HG03571 (cell line): ENCODE results near the gene ADPRHL1.
"Not testable (repeated sequence)": the region's sequence is repeated elsewhere in the genome, so short reads cannot be mapped to it uniquely, and the experiment has no call there.

Experiments used
- ATAC-seq: cut with Tn5 transposase; IDR thresholded peaks from one replicate; pipeline ENCODE4 v1.9.1; 2021; ENCODE audit not compliant: unreplicated experiment

The ADPRHL1 gene

DNA sequence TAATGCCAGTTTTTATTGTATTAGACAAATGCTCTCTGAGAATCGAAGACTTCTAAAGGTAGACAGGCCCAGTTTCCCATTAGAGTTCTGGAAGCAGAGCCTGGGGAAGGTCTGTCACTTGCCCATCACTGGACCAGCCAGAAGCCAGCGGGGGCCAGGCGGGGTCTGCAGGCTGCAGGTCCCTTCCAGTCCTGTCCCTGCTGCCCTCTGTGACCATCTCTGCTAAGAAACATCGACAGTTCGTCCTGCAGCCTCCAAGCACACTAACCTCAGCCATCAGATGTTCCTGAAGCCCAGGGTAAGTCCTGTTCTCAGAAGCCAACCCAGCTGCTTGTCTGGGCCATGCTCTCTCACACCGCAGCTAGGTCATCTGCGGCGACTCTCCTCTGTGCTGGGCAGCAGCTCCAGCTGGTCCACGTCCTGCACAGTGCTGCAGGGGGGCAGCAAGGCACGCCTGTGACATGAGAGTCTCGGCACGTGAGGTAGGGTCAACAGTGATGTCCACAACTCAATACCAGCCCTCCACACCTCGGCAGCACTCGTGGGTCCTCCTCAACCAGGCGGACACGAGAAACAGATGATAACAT lies 2.9 kb upstream of the ADPRHL1 start:
- no peak for ATAC-seq

DNA sequence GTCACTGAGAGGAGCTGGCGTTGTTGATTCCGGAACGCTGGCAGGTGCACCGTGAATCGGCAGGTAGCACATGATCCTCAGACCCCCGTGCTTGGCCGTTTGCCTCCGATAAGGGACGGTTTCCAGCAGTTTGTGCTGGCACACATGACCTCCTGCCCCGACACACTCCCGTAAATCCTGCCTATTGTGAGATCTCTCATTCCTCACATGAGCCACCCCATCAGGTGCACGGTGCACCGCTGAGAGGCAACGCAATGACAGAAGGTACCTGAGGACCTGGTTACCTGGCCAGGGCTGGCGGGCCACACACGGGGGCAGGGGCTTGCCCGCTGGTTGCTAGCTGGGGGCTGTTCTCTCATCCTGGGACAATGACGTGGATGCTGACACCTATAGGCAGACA lies 2.1 kb upstream of the ADPRHL1 start:
- ATAC-seq, result no peak

DNA sequence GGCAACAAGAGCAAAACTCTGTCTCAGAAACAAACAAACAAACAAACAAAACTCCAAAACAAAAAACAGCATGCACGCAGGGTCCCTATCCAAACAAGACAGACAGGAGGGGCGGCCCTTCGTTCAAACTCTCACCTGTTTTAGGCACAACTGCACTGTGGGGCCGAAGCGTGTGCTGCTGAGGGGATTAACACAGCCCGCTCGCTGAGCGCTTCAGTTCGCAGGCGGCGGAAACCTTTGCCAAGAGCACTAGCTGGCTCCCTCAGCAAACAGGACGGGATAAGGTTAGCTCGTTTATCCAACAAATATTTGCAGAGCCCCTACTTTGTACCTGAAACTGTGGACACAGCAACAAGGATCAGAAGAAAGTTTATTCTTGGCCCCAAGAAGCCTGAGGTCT lies 1.6 kb upstream of the ADPRHL1 start:
- no peak for ATAC-seq

DNA sequence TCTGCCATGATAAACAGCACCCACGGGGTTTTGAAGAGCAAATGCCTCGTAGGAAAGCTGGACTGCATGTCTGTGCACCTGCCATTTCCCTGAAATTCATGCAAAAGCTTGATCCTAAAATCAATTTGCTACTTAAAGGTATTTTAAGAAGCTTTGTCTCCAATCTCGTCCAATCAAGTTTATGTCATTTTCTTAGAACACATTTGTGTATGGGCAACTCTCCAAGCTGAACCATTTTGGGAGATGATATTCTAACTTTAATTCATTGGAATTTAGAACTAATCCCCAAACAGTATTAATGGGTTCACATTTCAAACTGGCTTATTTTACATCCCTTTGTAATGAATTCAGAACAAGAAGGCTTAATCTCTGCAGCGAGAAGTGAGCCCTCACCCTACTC lies 822 bp downstream of the ADPRHL1 start:
- no peak for ATAC-seq

DNA sequence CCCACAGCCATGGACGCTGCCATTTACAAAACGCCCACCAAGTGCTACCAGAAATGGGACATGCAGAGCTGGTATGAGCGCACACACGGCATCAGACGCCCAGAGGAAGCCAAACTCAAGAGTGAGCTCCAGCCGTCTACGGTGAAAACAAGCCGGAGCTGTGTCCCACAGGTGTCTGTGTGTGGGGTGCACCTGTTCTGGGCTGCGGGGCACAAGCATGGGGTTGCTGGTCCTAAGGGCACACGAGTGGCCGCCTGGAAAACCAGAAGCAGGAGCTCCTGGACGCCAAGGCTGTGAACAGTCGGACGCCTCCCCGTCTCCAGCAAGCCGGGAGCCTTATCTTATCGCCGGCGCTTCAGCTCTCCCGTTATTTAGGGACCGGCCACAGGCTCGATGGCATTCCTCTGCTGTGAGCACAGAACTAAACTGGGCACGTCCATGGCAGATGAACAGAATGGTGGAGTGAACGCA lies 1.3 kb downstream of the ADPRHL1 start:
- ATAC-seq, result no peak

DNA sequence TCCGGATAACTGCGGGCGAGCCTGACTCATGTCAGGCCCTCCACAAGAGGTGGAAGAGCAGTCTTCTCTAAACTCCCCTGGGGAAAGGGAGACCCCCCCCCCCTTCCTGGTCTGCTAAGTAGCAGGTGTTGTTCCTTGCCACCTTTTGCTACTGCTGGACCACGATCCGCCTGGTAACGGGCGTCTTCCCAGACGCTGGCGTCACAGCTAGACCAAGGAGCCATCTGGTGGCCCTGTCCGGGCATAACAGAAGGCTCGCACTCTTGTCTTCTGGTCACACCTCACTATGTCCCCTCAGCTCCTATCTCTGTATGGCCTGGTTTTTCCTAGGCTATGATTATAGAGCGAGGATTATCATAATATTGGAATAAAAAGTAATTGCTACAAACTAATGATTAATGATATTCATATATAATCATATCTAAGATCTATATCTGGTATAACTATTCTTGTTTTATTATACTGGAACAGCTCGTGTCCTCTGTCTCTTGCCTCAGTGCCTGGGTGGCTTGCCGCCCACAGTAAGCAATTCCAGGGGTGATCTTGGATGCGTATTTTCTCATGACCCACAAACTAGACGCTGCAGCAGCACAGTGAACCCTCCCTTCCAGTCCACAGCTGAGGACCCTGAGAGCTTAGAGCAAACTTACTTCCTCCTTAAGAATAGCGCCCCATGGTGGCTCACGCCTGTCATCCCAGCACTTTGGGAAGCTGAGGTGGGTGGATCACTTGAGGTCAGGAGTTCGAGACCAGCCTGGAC lies 2.2 kb downstream of the ADPRHL1 start:
- not testable (repeated sequence) for ATAC-seq

DNA sequence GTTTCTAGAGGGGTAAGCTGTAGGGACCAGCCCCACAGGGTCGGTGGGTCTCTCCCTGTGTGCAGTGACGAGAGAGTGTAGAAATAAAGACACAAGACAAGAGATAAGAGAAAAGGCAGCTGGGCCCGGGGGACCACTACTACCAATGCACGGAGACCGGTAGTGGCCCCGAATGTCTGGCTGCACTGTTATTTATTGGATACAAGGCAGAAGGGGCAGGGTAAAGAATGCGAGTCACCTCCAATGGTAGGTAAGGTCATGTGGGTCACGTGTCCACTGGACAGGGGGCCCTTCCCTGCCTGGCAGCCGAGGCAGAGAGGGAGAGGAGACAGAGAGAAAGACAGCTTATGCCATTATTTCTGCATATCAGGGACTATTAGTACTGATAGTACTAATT lies 2.9 kb downstream of the ADPRHL1 start:
- not testable (repeated sequence) for ATAC-seq

DNA sequence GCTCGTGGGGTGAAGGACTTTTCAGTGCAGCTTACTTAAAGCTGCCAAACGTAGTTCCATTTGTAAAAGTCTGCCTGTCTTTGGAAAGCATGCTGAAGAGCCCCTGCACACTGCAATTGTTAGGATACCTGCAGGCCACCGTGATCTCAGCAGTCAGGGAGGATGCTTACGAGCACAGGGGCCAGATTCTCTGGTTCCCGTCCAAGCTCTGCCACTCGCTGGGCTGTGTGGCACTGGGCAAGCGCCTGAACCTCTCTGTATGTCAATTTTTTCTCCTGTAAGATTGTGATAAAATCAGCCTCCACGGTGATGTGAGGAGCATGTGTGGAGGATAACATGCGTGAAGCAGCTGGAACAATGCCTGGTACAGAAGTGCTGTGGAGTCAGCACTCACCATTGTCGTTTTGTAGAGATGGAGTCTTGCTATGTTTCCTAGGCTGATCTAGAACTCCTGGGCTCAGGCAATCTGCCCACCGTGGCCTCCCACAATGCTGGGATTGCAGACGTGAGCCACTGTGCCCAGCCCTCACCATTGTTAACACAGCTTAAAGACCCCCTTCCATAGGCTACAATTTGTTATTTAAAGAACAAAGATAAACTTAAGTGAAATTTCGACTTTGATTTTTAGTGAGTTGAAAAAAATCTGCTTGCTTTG lies 3.5 kb downstream of the ADPRHL1 start:
- no peak for ATAC-seq

DNA sequence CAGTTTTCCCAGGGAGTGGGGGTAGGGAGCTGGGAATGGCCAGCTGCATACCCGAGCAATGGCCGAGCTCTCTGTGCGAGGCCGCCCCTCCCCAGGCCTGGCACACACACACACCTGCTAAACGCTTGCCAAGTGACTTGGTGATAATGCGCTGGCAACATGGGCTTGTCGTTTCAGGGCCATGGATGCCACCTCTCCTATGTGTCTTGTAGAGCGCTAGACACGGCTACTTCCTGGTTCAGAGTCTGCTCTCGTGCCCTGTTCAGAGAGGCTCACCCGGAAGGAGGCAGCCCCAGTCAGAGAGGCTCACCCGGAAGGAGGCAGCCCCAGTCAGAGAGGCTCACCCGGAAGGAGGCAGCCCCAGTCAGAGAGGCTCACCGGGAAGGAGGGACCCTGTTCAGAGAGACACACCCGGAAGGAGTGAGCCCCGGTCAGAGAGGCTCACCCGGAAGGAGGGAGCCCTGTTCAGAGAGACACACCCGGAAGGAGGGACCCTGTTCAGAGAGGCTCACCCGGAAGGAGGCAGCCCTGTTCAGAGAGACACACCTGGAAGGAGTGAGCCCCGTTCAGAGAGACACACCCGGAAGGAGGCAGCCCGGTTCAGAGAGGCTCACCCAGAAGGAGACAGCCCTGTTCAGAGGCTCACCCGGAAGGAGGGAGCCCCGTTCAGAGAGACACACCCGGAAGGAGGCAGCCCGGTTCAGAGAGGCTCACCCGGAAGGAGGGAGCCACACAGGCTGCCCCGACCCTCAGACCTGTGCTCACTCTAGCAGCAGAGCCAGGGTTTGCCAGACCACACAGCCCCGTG lies 4.2 kb downstream of the ADPRHL1 start:
- no peak for ATAC-seq

DNA sequence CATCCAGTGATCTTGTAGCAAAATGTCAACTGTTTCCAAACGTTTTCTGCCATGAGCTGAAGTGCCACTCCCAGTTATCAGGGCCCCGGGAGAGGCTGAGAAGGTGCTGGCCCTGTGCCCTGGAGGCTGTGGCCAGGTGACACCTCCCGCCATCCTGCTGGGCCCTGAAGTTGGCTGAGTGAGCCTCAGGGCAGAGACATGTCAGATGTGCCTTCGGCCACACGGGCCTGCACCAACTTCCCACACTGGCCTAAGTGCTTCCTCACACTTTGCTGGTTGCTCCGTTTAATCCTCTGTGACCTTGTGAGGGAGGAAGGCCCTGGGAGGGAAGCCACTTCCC lies 4.8 kb downstream of the ADPRHL1 start:
- no peak for ATAC-seq

DNA sequence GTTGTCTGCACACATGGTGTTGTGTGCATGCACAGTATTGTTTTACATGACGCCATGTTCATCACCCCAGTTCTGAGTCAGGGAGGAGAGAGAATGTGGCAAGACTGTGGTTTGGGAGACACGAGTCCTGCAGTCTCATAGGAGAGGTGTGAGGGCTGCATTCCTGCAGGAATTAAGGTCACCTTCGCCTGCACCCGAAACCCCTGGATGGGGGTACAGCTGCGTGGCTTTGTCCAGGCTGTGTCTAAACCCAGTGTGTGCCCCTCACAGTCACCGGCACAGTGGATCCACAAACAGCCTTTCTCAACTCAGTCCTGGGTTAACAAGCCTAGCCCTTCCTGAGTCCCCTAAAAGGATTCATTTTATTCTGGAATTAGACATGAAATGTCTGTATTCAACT lies 5.7 kb downstream of the ADPRHL1 start:
- no peak for ATAC-seq

DNA sequence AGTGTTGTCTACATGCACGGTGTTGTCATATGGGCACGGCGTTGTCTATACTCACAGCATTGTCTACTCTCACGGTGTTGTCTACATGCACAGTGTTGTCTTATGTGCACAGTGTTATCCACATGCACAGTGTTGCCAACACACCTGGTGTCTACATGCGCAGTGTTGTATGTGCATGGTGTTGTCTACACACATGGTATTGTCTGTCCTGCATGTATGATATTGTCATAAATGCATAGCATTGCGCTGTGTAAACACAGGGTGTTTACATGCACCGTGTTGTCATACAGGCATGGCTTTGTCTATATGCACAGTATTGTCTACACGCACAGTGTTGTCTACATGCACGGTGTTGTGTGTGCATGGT lies 6.8 kb downstream of the ADPRHL1 start:
- ATAC-seq, result no peak

DNA sequence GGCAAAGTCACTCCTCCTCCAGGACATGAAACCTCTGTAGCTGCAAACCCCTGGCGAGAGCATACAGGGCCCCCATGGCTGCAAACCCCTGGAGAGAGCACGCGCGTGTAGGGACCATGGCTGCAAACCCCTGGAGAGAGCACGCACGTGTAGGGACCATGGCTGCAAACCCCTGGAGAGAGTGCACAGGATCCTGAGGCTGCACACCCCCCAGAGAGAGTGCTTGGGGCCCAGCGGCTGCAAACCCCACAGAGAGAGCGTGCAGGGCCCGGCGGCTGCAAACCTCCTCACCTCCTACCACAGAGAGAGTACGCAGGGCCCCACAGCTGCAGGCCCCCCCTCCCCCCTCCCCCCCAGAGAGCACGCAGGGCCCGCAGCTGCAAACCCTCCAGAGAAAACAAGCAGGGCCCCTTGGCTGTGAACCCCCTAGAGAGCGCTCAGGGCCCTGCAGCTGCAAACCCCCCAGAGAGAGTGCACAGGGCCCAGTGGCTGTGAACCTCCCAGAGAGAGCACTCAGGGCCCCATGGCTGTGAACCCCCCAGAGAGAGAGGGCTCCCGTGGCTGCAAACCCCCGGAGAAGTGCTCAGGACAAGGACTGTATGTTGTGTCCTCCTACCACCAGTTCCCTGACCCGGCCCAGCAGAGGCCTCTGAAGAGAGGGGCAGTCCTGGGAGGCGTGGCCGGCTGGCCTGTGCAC lies 7.3 kb downstream of the ADPRHL1 start:
- no peak for ATAC-seq

DNA sequence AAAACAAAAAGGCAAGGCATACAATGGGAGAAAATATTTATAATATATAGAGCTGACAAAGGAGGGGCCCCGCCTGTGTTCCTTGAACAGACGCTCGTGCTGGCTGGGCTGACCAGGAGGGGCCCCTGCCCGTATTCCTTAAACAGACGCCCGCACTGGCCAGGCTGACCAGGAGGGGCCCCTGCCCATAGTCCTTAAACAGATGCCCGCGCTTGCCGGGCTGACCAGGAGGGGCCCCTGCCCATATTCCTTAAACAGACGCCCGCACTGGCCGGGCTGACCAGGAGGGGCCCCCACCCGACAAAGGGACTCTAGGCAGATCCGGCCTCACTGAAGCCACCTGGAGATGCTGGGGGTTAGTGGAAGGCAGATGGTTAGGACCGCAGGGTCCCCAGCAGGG lies 9.3 kb downstream of the ADPRHL1 start:
- no peak for ATAC-seq

DNA sequence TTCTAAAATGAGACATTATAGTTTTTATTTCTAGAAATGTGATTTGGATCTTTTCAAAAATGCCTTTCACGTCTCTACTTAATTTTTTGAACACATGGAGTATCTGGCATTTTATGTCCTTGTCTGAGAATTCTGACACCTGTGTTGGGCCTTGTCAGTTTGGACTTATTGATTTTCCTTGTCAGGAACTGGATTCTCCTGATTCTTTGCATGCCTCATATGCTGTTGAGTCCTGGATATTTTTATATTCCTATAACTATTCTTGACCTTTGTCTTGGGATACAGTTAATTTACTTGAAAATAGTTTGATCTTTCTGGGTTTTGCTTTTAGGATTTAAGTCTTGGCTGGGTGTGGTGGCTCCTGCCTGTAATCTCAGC lies 10.3 kb downstream of the ADPRHL1 start:
- no peak for ATAC-seq

DNA sequence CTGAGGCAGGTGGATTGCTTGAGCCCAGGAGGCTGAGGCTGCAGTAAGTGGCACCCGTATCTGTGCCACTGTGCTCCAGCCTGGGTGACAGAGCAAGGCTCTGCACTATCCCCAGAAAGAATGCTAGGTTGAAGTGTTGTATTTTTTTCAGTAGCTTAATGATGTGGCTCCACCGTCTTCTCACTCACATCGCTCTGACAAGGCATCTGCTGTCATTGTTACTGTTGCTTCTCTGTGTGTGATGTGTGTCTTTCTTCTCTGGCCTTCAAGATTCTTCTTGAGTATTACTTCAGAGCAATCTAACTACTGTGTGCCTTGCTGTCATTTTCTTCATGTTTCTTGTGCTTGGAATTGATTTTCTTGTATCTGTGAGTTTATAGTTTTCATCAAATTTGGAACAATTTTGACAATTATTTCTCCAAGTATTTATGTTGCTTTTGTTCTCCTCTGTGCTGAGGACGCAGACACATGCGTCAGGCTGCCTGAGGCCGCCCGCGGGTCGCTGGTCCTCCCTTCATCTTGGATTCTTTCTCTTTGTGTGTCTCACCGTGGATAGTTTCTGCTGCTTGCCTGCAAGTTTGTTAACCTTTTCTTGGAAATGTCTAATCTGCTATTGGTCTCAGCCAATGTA lies 10.8 kb downstream of the ADPRHL1 start:
- ATAC-seq, result no peak

DNA sequence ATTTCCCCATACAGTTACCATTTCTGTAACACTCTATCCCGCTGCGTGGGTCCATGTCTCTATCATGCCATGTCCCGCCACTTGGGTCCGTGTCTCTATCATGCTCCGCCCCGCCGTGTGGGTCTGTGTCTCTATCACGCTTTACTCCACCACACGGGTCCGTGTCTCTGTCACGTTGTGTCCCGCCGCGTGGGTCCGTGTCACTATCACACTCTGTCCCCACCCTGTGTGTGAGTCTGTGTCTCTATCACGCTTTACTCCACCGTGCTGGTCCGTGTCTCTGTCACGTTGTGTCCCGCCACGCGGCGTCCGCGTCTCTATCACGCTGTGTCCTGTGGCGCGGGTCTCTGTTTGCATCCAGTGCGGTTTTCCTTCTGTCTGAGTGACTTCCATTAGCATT lies 11.6 kb downstream of the ADPRHL1 start:
- ATAC-seq, result no peak

DNA sequence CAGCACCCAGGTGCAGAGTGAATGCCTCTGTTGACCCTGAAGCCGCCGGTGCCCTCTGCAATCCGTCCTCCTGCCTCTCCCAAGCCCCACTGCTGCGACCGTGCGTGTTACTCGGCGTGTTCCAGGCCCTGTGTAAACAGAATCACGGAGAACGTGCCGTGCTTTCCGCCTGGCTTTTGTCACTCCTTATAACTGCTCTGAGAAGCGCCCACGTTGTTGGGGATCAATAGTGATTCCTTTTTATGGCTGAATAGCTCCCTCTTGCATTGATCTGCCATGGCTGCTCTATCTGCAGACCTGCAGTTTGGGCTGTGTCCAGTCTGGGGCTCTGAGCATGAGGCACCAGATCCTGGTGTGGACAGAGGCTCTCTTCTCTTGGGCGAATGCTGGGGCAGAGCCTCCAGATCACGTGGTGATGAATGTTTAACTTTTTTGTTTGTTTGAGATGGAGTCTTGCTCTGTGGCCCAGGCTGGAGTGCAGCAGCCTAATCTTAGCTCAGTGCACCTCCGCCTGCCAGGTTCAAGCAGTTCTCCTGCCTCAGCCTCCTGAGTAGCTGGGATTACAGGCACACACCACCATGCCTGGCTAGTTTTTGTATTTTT lies 15.8 kb downstream of the ADPRHL1 start:
- no peak for ATAC-seq

DNA sequence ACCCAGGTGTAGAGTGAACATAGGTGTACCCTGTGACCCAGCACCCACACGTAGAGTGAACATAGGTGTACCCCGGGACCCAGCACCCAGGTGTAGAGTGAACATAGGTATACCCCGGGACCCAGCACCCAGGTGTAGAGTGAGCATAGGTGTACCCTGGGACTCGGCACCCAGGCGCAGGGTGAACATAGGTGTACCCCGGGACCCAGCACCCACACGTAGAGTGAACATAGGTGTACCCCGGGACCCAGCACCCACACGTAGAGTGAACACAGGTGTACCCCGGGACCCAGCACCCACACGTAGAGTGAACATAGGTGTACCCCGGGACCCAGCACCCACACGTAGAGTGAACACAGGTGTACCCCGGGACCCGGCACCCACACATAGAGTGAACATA lies 16.4 kb downstream of the ADPRHL1 start:
- ATAC-seq, result not testable (repeated sequence)

DNA sequence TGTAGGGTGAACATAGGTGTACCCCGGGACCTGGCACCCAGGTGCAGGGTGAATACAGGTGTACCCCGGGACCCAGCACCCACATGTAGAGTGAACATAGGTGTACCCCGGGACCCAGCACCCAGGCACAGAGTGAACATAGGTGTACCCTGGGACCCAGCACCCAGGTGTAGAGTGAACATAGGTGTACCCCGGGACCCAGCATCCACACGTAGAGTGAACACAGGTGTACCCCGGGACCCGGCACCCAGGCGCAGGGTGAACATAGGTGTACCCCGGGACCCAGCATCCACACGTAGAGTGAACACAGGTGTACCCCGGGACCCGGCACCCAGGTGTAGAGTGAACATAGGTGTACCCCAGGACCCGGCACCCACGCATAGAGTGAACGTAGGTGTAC lies 17.4 kb downstream of the ADPRHL1 start:
- ATAC-seq, result not testable (repeated sequence)
